ENCODE measurements around the gene FBRSL1. TPM values are rescaled to one million over a fixed set of nuclear protein-coding genes. Genes with fewer than 3 reads are reported as not detected.

Gene FBRSL1
- total RNA-seq, 4 donors from 2014 or later, result 13.8 to 31.5 (median 16.1) TPM

DNA sequence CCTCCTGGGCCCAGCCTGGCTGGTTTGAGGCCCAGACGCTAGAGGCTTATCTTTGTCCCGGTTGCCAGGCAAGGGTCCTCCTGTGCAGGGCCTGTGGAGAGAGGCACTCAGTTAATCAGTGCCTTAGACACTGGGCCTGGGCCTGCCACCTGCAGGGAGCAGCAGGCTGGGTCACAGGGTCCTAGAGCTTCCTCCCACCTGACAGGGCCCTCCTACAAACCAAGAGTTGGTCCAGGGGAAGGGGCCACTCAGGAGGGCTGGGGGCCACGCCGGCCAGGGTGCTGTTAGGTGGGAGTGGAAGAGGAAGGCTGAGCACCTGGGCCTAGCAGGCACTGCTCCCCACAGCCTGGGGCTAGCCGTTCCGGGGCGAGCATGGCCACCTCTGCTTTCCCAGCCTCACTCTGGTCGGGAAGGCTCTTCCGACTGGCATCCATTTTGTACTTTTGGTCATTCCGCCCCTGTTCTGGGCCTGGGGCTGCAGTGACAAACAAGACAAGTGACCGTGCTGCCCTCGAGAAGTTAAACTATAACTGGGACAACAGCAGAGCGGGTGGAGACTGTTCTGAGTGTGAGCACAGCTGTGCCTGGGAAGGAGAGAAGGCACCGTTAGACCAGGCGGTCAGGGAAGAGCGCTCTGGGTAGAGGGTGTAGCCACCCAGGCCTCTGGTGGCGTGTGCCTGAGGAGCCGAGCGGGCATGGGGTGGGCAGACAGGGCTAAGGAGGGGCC lies 27.2 kb downstream of the FBRSL1 start:
- no peak for DNase-seq (ENCODE audit: low spot score in 2 of 2)
- whole genome bisulfite sequencing, 2 donors, result 76 to 83% methylated on average over 18 to 19 of the region's 19 CpGs
- TF ChIP-seq EP300 (IDR thresholded peaks at IDR 0.05) (no peak), POLR2A (IDR thresholded peaks at IDR 0.05) (no peak)
- TF ChIP-seq, protein P1, sequence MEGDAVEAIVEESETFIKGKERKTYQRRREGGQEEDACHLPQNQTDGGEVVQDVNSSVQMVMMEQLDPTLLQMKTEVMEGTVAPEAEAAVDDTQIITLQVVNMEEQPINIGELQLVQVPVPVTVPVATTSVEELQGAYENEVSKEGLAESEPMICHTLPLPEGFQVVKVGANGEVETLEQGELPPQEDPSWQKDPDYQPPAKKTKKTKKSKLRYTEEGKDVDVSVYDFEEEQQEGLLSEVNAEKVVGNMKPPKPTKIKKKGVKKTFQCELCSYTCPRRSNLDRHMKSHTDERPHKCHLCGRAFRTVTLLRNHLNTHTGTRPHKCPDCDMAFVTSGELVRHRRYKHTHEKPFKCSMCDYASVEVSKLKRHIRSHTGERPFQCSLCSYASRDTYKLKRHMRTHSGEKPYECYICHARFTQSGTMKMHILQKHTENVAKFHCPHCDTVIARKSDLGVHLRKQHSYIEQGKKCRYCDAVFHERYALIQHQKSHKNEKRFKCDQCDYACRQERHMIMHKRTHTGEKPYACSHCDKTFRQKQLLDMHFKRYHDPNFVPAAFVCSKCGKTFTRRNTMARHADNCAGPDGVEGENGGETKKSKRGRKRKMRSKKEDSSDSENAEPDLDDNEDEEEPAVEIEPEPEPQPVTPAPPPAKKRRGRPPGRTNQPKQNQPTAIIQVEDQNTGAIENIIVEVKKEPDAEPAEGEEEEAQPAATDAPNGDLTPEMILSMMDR (IDR thresholded peaks at IDR 0.05), result no peak

DNA sequence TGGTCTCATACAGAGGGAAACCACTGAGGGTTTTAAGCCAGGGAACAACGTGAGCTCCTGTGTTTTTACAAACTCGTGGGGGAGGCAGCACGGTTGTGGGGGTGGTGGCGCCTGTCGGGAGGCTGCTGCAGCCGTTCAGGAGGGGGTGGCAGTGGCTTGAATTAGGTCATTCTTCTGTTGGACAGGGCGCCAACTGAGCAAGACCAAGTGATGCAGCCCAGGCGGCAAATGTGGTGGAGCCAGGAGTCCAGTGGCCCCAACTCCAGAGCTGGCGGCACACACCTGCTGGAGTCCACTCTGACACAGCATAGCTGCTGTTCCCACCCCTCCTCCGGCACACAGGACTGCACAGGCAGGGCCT lies 27.8 kb downstream of the FBRSL1 start:
- Histone ChIP-seq H3K4me3 (no peak overlapping the region), H3K9me3 (peaks cover 0 to 5% (median 0%) of the 10 kb centered on the region in 4 donors), H3K4me1 (peaks cover 0 to 48% (median 11%) of the 10 kb centered on the region in 4 donors), H3K27ac (peak overlapping the region in 1 of 4 donors; percentile 79), H3K27me3 (no peaks in the 10 kb centered on the region), H3K36me3 (peaks cover 0 to 49% (median 0%) of the 10 kb centered on the region in 3 donors)
- WGBS, 2 donors, result 72 to 75% methylated on average over 8 to 10 of the region's 10 CpGs
- no peak for TF ChIP-seq POLR2A (IDR thresholded peaks at IDR 0.05)
- TF ChIP-seq EP300 (IDR thresholded peaks at IDR 0.05), result peak in 1 of 2 donors; percentile 24
- no peak for DNase-seq (ENCODE audit: low spot score in 2 of 2)

More for the DNA sequence above, 27.2 kb downstream of the FBRSL1 start:
- Histone ChIP-seq H3K27me3 (no peaks in the 10 kb centered on the region), H3K27ac (peak overlapping the region in 2 of 4 donors; percentile 60 to 79), H3K4me3 (no peak overlapping the region), H3K36me3 (peaks cover 0 to 49% (median 0%) of the 10 kb centered on the region in 3 donors), H3K9me3 (peaks cover 0 to 5% (median 0%) of the 10 kb centered on the region in 4 donors), H3K4me1 (peaks cover 0 to 48% (median 16%) of the 10 kb centered on the region in 4 donors)

DNA sequence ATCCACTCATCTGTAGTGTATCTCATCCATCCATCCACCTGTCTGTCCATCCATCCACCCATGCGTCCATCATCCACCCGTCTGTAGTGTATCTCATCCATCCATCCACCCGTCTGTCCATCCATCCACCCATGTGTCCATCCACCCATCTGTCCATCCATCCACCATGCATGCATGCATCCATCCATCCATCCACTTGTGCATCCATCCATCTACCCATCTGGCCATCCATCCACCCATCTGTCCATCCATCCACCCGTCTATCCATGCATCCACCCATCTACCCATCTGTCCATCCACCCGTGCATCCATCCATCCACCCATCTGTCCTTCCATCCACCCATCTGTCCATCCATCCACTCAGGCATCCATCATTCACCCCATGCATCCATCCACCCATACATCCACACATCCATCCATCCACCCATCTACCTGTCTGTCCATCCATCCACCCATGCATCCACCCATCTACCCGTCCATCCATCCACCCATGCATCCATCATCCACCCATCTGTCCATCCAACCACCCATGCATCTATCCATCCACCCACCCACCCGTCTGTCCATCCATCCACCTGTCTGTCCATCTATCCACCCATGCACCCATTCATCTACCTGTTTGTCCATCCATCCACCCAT lies 28.5 kb downstream of the FBRSL1 start:
- TF ChIP-seq EP300 (IDR thresholded peaks at IDR 0.05), result no peak
- TF ChIP-seq POLR2A (IDR thresholded peaks at IDR 0.05), result no peak
- TF ChIP-seq, protein P1 (IDR thresholded peaks at IDR 0.05), result no peak
- Histone ChIP-seq H3K4me3 (no peak overlapping the region), H3K4me1 (peaks cover 0 to 48% (median 4%) of the 10 kb centered on the region in 4 donors), H3K27ac (no peak overlapping the region), H3K9me3 (peaks cover 0 to 5% (median 0%) of the 10 kb centered on the region in 4 donors), H3K27me3 (no peaks in the 10 kb centered on the region), H3K36me3 (peaks cover 0 to 49% (median 0%) of the 10 kb centered on the region in 3 donors)
- DNase-seq (ENCODE audit: low spot score in 2 of 2), result no peak
- WGBS, 2 donors, result 94 to 97% methylated on average over 7 of the region's 7 CpGs

DNA sequence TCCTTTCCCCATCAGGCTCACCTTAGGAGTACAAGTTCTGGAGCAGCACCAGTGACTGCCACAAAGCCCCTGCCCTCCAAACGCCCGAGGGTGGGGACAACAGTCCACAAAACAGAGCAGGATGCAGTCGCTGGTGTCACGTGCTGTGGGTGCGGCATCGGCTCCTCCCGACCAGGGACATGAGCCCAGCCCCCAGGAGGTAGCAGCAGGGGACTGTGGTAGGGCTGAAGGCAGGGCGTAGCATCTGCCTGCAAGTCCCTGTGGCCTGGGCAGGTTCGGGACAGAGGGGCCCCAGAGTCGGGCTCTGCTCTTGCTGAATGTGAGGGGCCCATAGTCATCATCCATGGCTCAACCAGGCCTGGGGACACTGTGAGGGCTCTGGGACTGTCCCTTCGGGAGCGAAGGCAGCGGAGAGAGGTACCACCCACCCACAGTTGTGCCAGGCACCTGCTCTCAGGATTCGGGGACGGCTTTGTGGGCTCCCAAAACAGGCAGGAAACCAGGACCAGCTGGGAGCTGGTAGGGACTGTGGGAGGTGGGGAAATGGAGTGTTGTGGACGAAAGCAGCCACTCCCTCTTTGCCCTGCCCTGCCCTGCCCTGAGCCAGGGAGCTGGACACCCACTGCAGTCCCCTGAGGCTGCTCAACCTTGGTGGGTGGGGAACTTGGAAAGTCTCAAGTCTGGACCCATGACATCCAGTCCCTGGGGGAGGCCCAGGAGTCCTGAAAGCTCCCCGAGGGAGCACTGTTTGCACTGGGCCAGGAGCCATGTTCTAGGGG lies 30.7 kb downstream of the FBRSL1 start:
- Histone ChIP-seq H3K9me3 (peaks cover 0 to 5% (median 0%) of the 10 kb centered on the region in 4 donors), H3K27me3 (no peaks in the 10 kb centered on the region), H3K27ac (peak overlapping the region in 2 of 4 donors; percentile 28 to 53), H3K4me1 (peaks cover 0 to 51% (median 0%) of the 10 kb centered on the region in 4 donors), H3K4me3 (no peak overlapping the region), H3K36me3 (peaks cover 0 to 36% (median 0%) of the 10 kb centered on the region in 3 donors)
- TF ChIP-seq, protein P1 (IDR thresholded peaks at IDR 0.05), result no peak
- no peak for TF ChIP-seq EP300 (IDR thresholded peaks at IDR 0.05)
- no peak for TF ChIP-seq POLR2A (IDR thresholded peaks at IDR 0.05)
- WGBS, 2 donors, result 76 to 77% methylated on average over 13 to 17 of the region's 17 CpGs
- no peak for DNase-seq (ENCODE audit: low spot score in 2 of 2)

DNA sequence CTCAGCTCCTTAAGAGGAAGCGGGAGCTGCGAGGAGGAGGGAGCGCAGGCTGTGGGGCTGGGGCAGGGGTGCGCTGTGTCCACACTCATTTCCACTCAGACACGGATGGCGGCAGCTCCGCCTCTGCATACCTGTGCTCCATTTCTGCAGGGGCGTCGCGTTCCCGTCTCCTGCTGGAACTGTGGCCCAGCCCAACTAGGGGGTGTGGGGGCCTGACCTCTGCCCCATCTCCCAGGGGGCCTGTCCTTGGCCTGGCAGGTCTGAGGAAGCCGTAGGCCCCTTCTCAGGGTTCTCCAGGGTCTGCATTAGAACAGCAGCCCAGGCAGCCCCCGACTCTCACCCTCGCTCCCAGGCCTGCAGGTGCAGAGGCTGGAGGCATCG lies 31.2 kb downstream of the FBRSL1 start:
- TF ChIP-seq POLR2A (IDR thresholded peaks at IDR 0.05) (no peak), EP300 (IDR thresholded peaks at IDR 0.05) (no peak)
- WGBS, 2 donors, result 69 to 86% methylated on average over 7 to 15 of the region's 15 CpGs
- Histone ChIP-seq H3K9me3 (no peaks in the 10 kb centered on the region), H3K27ac (peak overlapping the region in 1 of 4 donors; percentile 53), H3K36me3 (peaks cover 0 to 37% (median 0%) of the 10 kb centered on the region in 3 donors), H3K4me3 (no peak overlapping the region), H3K4me1 (peaks cover 0 to 57% (median 0%) of the 10 kb centered on the region in 4 donors), H3K27me3 (no peaks in the 10 kb centered on the region)
- no peak for DNase-seq (ENCODE audit: low spot score in 2 of 2)
